ENCODE results near the gene SPINK8. TPM values are rescaled to one million over a fixed set of nuclear protein-coding genes. Genes with fewer than 3 reads are reported as not detected.
A peak's percentile ranks its signal among the peaks of the same experiment; 100 is the strongest.

The SPINK8 gene
- total and polyA plus RNA-seq, 2 of the 8 experiments (the other 6 are each of a cell fraction or from before 2014, with no cell fraction given), result 0.29 TPM; not detected in 1

GRCh38 chr3:48372377-48372770 is 38.9 kb upstream of the SPINK8 start:
- H2AK5ac ChIP-seq (ENCODE audit: low read depth, low read length), result no peak overlapping the region
- FAIRE-seq, result no peak
- no peaks in the 10 kb centered on the region for H3K23me2 ChIP-seq (ENCODE audit: low read depth, low read length)
- H4K20me1 ChIP-seq (replicated peaks in 1 of 2; ENCODE audit: control insufficient read depth in 1 of 2, insufficient read depth in 2 of 2, low read length in 2 of 2), result no peaks in the 10 kb centered on the region
- CTCF ChIA-PET (ENCODE audit: partially characterized antibody), result interaction anchor here (0.9 to 1.4 kb wide), 6 partner anchors 12 to 78 kb away, joined by 3 to 4 read pairs (median 4); no protein-coding TSS in a partner anchor
- H3K9ac ChIP-seq (replicated peaks in 1 of 4; ENCODE audit: extremely low read depth in 1 of 4, low read depth in 3 of 4, low read length in 3 of 4), result no peak overlapping the region
- no peak overlapping the region for H3K4me2 ChIP-seq (ENCODE audit: insufficient read depth in 1 of 2, low read depth in 2 of 2, low read length in 2 of 2)
- H2BK5ac ChIP-seq (ENCODE audit: low read depth, low read length), result no peak overlapping the region
- no peak overlapping the region for H4K5ac ChIP-seq (ENCODE audit: insufficient read length, low read depth, low read length)
- H2BK15ac ChIP-seq (ENCODE audit: low read length), result no peak overlapping the region
- no peaks in the 10 kb centered on the region for H3K79me1 ChIP-seq (ENCODE audit: low read depth, low read length)
- H3K14ac ChIP-seq (ENCODE audit: insufficient read length), result no peak overlapping the region
- no peak overlapping the region for H3K23ac ChIP-seq (ENCODE audit: insufficient read length)
- POLR2A ChIA-PET (ENCODE audit: partially characterized antibody), result interaction anchor here (1.0 to 1.9 kb wide), 9 partner anchors 11 to 132 kb away, joined by 3 to 6 read pairs (median 3); partner anchors contain the start of gene ZNF589
- 77% methylated on average over 7 of the region's 7 CpGs; no CpG with 5 or more reads in 1 of the 2 experiments for WGBS, 2 experiments (ENCODE audit: extremely low coverage in 1 of 2, insufficient coverage in 1 of 2, insufficient read length in 1 of 2, insufficient replicate concordance in 2 of 2, low coverage in 1 of 2, low lambda C conversion rate in 2 of 2, missing lambda C conversion rate in 1 of 2)
- no peak overlapping the region for H3K27ac ChIP-seq (ENCODE audit: low read depth, low read length)
- H3K9me3 ChIP-seq (ENCODE audit: insufficient read depth in 2 of 2, low read depth in 1 of 2, low read length in 1 of 2), result no peaks in the 10 kb centered on the region
- H2BK120ac ChIP-seq (replicated peaks; ENCODE audit: low read depth, low read length), result no peak overlapping the region
- no peak overlapping the region for H2BK20ac ChIP-seq (ENCODE audit: low read length)
- peak overlapping the region; percentile 23; the same call in 1 of the 2 replicates for H4K8ac ChIP-seq (ENCODE audit: extremely low read depth, insufficient read depth, low read length)
- no peak overlapping the region for H4K91ac ChIP-seq (replicated peaks; ENCODE audit: insufficient read length, low read length)
- H3K18ac ChIP-seq (ENCODE audit: extremely low read depth, low read length), result no peak overlapping the region; the same call in 1 of the 2 replicates
- H2AFZ ChIP-seq (ENCODE audit: low read length), result no peak overlapping the region
- no peak overlapping the region for H3K4ac ChIP-seq (replicated peaks; ENCODE audit: insufficient read length, low read depth, low read length)
- H3K79me2 ChIP-seq (ENCODE audit: control insufficient read depth in 1 of 2, insufficient read depth in 2 of 2, low read length in 2 of 2), result no peaks in the 10 kb centered on the region
- no peak overlapping the region for H2BK12ac ChIP-seq (ENCODE audit: low read depth, low read length)
- peaks cover 3 to 12% (median 7%) of the 10 kb centered on the region in 4 experiments; a peak in 6 of 7 replicates for H3K4me1 ChIP-seq (replicated peaks in 1 of 4; ENCODE audit: control insufficient read depth in 3 of 4, insufficient read depth in 4 of 4, low read length in 3 of 4)
- H3K27me3 ChIP-seq (replicated peaks in 1 of 4; ENCODE audit: control insufficient read depth in 3 of 4, extremely low read depth in 1 of 4, insufficient read depth in 3 of 4, low read length in 3 of 4), result no peaks in the 10 kb centered on the region
- H3K56ac ChIP-seq (replicated peaks; ENCODE audit: insufficient read length, low read depth, low read length), result no peak overlapping the region
- no peak for DNase-seq (ENCODE audit: low read depth in 1 of 2, low spot score in 2 of 2)
- H3K4me3 ChIP-seq (ENCODE audit: extremely low read depth in 1 of 4, insufficient read depth in 2 of 4, low read depth in 3 of 4, low read length in 4 of 4), result no peak overlapping the region
- H3K36me3 ChIP-seq (ENCODE audit: control insufficient read depth in 2 of 4, insufficient read depth in 4 of 4, low read length in 3 of 4), result no peaks in the 10 kb centered on the region
- no peak for TF ChIP-seq CBX8 (IDR thresholded peaks at IDR 0.05; ENCODE audit: borderline replicate concordance, low read depth, low read length)
- no peak for TF ChIP-seq TAF7 (optimal IDR thresholded peaks at IDR 0.05; ENCODE audit: borderline replicate concordance, low read depth, low read length)
- TF ChIP-seq CBX5 (IDR thresholded peaks at IDR 0.05; ENCODE audit: low read depth, low read length), result no peak
- TF ChIP-seq EZH2 (IDR thresholded peaks at IDR 0.05; ENCODE audit: low read depth, low read length, severe bottlenecking), result no peak
- TF ChIP-seq ASH2L (IDR thresholded peaks at IDR 0.05; ENCODE audit: low read length), result no peak
- no peak for TF ChIP-seq SUZ12 (IDR thresholded peaks at IDR 0.05; ENCODE audit: low read length)
- TF ChIP-seq EP300 (IDR thresholded peaks at IDR 0.05; ENCODE audit: borderline replicate concordance in 1 of 2, low read depth in 2 of 2, low read length in 2 of 2), result no peak
- TF ChIP-seq HDAC6 (IDR thresholded peaks at IDR 0.05; ENCODE audit: low read depth, low read length), result no peak
- TF ChIP-seq BACH1 (IDR thresholded peaks at IDR 0.05; ENCODE audit: low read length), result no peak
- no peak for TF ChIP-seq SP4 (IDR thresholded peaks at IDR 0.05; ENCODE audit: low read length)
- no peak for TF ChIP-seq TAF1 (IDR thresholded peaks at IDR 0.05; ENCODE audit: low read depth, low read length)
- no peak for TF ChIP-seq RBBP5 (IDR thresholded peaks at IDR 0.05; ENCODE audit: borderline replicate concordance, low read depth, low read length)
- TF ChIP-seq NANOG (IDR thresholded peaks at IDR 0.05; ENCODE audit: insufficient read depth, low read depth, low read length, poor library complexity, severe bottlenecking), result no peak
- no peak for TF ChIP-seq CTBP2 (IDR thresholded peaks at IDR 0.05; ENCODE audit: borderline replicate concordance, insufficient read depth, insufficient read length, low read length)
